HG03469 (cell line): ENCODE results near the gene ZP1.

Experiments used
- ATAC-seq: cut with Tn5 transposase; IDR thresholded peaks from one replicate; pipeline ENCODE4 v1.9.1; 2021; ENCODE audit warnings: mild to moderate bottlenecking, moderate library complexity, moderate number of reproducible peaks; ENCODE audit not compliant: unreplicated experiment

Gene ZP1

GRCh38 chr11:60857378-60858232, 9.7 kb upstream of the ZP1 start:
- no peak for ATAC-seq

- no peak for ATAC-seq
Observed at GRCh38 chr11:60858236-60858635, 9.1 kb upstream of the ZP1 start.

- no peak for ATAC-seq
Observed at GRCh38 chr11:60858731-60859464, 8.4 kb upstream of the ZP1 start.

- no peak for ATAC-seq
Observed at GRCh38 chr11:60859616-60860250, 7.6 kb upstream of the ZP1 start.

- no peak for ATAC-seq
Observed at GRCh38 chr11:60860943-60861342, 6.4 kb upstream of the ZP1 start.

- no peak for ATAC-seq
Observed at GRCh38 chr11:60862171-60862570, 5.2 kb upstream of the ZP1 start.

GRCh38 chr11:60863550-60864521, 3.5 kb upstream of the ZP1 start:
- no peak for ATAC-seq

GRCh38 chr11:60864856-60865513, 2.4 kb upstream of the ZP1 start:
- no peak for ATAC-seq

- ATAC-seq = no peak
Observed at GRCh38 chr11:60867871-60868681, 734 bp downstream of the ZP1 start.

GRCh38 chr11:60868682-60869450, 1.5 kb downstream of the ZP1 start:
- no peak for ATAC-seq

GRCh38 chr11:60869451-60869825, 2.1 kb downstream of the ZP1 start:
- ATAC-seq = no peak

GRCh38 chr11:60870276-60870675, 2.9 kb downstream of the ZP1 start:
- no peak for ATAC-seq

- ATAC-seq = no peak
Observed at GRCh38 chr11:60870733-60871377, 3.5 kb downstream of the ZP1 start.

- ATAC-seq = no peak
Observed at GRCh38 chr11:60871378-60872061, 4.2 kb downstream of the ZP1 start.

GRCh38 chr11:60872124-60872960, 5.0 kb downstream of the ZP1 start:
- no peak for ATAC-seq

GRCh38 chr11:60872961-60873524, 5.7 kb downstream of the ZP1 start:
- ATAC-seq = no peak
